ENCODE data around the gene KIF21A.

Gene KIF21A

GRCh38 chr12:39372929-39373328 is 70.0 kb downstream of the KIF21A start:
- TF ChIP-seq, protein P1, sequence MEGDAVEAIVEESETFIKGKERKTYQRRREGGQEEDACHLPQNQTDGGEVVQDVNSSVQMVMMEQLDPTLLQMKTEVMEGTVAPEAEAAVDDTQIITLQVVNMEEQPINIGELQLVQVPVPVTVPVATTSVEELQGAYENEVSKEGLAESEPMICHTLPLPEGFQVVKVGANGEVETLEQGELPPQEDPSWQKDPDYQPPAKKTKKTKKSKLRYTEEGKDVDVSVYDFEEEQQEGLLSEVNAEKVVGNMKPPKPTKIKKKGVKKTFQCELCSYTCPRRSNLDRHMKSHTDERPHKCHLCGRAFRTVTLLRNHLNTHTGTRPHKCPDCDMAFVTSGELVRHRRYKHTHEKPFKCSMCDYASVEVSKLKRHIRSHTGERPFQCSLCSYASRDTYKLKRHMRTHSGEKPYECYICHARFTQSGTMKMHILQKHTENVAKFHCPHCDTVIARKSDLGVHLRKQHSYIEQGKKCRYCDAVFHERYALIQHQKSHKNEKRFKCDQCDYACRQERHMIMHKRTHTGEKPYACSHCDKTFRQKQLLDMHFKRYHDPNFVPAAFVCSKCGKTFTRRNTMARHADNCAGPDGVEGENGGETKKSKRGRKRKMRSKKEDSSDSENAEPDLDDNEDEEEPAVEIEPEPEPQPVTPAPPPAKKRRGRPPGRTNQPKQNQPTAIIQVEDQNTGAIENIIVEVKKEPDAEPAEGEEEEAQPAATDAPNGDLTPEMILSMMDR (IDR thresholded peaks at IDR 0.05; ENCODE audit: insufficient read depth, missing control alignments) = no peak
- FAIRE-seq (no peak), DNase-seq (ENCODE audit: insufficient read length, low spot score) (no peak)

DNA sequence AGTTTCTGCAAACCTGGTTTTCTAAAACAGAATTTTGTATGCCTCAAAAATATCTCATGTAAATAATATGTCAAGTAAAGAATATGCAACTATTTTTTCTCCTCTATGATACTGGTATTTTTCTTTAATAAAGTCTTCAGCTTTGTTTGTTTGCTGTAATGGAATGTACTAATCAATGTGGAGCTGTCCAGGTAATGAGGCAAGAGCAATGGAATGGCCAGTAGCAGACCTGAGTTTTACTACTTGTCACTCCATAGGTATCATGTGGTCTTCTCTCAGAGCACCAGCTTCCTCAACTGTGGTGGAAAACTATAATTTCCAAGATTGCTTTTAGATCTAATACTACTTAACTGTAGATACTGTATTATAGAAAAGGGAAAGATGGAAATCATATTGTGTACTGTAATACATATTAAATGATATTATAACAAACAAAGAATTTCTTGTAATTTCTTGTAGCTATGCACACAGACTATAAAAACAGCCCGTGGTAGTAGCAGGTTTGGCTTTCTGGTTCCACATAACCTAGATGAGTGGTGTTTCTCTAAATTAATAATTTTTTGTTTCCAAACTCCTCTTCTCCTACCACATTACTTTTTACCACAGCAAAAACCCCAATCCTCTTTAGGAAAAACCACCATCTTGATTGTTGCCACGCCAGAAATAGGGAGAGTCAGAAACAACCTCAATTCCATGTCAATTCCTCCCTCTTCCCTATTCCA is 70.6 kb downstream of the KIF21A start:
- TF ChIP-seq, protein P1 (IDR thresholded peaks at IDR 0.05; ENCODE audit: insufficient read depth, missing control alignments) = no peak
- no peak for FAIRE-seq
- no peak for DNase-seq (ENCODE audit: insufficient read length, low spot score)

GRCh38 chr12:39369756-39370155 is 73.2 kb downstream of the KIF21A start:
- TF ChIP-seq, protein P1 (IDR thresholded peaks at IDR 0.05; ENCODE audit: insufficient read depth, missing control alignments) = no peak
- DNase-seq (ENCODE audit: insufficient read length, low spot score) = no peak
- FAIRE-seq = no peak

DNA sequence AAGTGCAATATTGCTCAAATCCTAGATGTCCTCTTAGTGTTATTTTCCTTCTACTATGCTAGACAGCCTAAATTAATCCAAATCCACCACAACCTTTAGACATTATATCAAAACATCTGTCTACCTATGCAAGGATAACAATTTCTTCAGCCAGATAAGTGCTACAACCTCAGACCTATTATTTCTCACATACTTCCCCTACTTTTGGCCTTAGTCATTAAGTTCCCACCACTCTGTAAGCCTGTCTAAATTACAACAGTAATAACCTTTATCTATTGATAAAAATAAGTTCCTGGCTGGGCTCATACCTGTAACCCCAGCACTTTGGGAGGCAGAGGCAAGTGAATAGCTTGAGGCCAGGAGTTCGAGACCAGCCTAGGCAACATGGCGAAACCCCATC is 74.0 kb downstream of the KIF21A start:
- TF ChIP-seq, protein P1 (IDR thresholded peaks at IDR 0.05; ENCODE audit: insufficient read depth, missing control alignments) = no peak
- DNase-seq (ENCODE audit: insufficient read length, low spot score) = no peak
- no peak for FAIRE-seq

DNA sequence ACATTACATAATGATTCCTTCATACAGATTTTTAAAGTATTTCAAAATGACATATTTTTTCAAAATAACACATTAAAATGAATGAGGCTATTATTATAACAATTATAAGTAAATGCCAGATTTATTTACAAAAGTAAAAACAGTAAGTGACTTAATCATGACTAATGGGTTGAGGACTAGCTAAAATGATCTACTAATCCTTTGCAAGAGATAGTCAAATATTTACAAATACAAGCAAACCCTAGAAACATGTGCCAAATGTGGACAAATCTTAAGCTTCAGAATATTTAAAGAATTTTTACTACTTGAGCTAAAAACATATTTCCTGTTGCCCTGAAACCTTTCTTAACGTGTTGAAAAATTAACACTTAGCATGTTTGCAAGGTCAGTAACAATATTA is 74.8 kb downstream of the KIF21A start:
- no peak for FAIRE-seq
- TF ChIP-seq, protein P1 (IDR thresholded peaks at IDR 0.05; ENCODE audit: insufficient read depth, missing control alignments) = no peak
- no peak for DNase-seq (ENCODE audit: insufficient read length, low spot score)

- DNase-seq (ENCODE audit: insufficient read length, low spot score) (no peak), FAIRE-seq (no peak)
- TF ChIP-seq, protein P1 (IDR thresholded peaks at IDR 0.05; ENCODE audit: insufficient read depth, missing control alignments) = no peak
Measured at GRCh38 chr12:39367494-39367893, 75.4 kb downstream of the KIF21A start.

GRCh38 chr12:39365364-39366001 is 77.4 kb downstream of the KIF21A start:
- DNase-seq (ENCODE audit: insufficient read length, low spot score) = no peak

More at GRCh38 chr12:39365364-39366001, 77.4 kb downstream of the KIF21A start:
- TF ChIP-seq, protein P1 (IDR thresholded peaks at IDR 0.05; ENCODE audit: insufficient read depth, missing control alignments) = peak; percentile 28
- FAIRE-seq = no peak

All from D721Med (cell line).